Ishikawa (cell line): ENCODE results near the gene C13orf46.

Experiments used
- CEBPB ChIP-seq: IDR thresholded peaks from 2 replicates; pipeline ENCODE4 v1.6.1; 2012
- CREB1 ChIP-seq: IDR thresholded peaks from 2 replicates; pipeline ENCODE4 v1.6.1; 2012; ENCODE audit warnings: low read depth
- EGR1 ChIP-seq: IDR thresholded peaks from 2 replicates; pipeline ENCODE4 v1.6.1; 2012
- EP300 ChIP-seq: IDR thresholded peaks from 2 replicates; pipeline ENCODE4 v1.6.1; 2012; ENCODE audit warnings: borderline replicate concordance
- FOXM1 ChIP-seq: IDR thresholded peaks from 2 replicates; pipeline ENCODE4 v1.6.1; 2012; ENCODE audit warnings: low read depth, borderline replicate concordance
- MAX ChIP-seq: IDR thresholded peaks from 2 replicates; pipeline ENCODE4 v1.6.1; 2012
- NFIC ChIP-seq: IDR thresholded peaks from 2 replicates; pipeline ENCODE4 v1.6.1; 2012
- RAD21 ChIP-seq: IDR thresholded peaks from 2 replicates; pipeline ENCODE4 v1.6.1; 2012; ENCODE audit warnings: low read depth
- REST ChIP-seq: IDR thresholded peaks from 2 replicates; pipeline ENCODE4 v1.6.1; 2012; ENCODE audit warnings: low read depth, mild to moderate bottlenecking
- TAF1 ChIP-seq: IDR thresholded peaks from 2 replicates; pipeline ENCODE4 v1.6.1; 2012; ENCODE audit warnings: low read depth, mild to moderate bottlenecking
- TCF12 ChIP-seq: IDR thresholded peaks from 2 replicates; pipeline ENCODE4 v1.6.1; 2012; ENCODE audit warnings: low read depth
- TEAD4 ChIP-seq: IDR thresholded peaks from 2 replicates; pipeline ENCODE4 v1.6.1; 2012
- USF1 ChIP-seq: IDR thresholded peaks from 2 replicates; pipeline ENCODE4 v1.6.1; 2012
- YY1 ChIP-seq: IDR thresholded peaks from 2 replicates; pipeline ENCODE4 v1.6.1; 2012; ENCODE audit warnings: low read depth
- ZBTB7A ChIP-seq: IDR thresholded peaks from 2 replicates; pipeline ENCODE4 v1.6.1; 2012; ENCODE audit warnings: low read depth

The C13orf46 gene

GRCh38 chr13:113967729-113968462, 6.0 kb downstream of the C13orf46 start:
- TF ChIP-seq EP300 (no peak), NFIC (no peak), TAF1 (no peak), MAX (no peak), TCF12 (no peak), EGR1 (no peak), RAD21 (no peak), FOXM1 (no peak), USF1 (no peak), CEBPB (no peak), REST (no peak), YY1 (no peak), TEAD4 (no peak), ZBTB7A (no peak), CREB1 (no peak)

GRCh38 chr13:113967206-113967720, 6.6 kb downstream of the C13orf46 start:
- TF ChIP-seq REST (no peak), TAF1 (no peak), CREB1 (no peak), EP300 (no peak), CEBPB (no peak), FOXM1 (no peak), EGR1 (no peak)

GRCh38 chr13:113965968-113966884, 7.7 kb downstream of the C13orf46 start:
- no peak for TF ChIP-seq USF1
- no peak for TF ChIP-seq REST
- TF ChIP-seq NFIC = no peak
- TF ChIP-seq EGR1 = no peak
- no peak for TF ChIP-seq FOXM1
- TF ChIP-seq EP300 = no peak
- TF ChIP-seq TAF1 = no peak
- TF ChIP-seq CREB1 = no peak
- TF ChIP-seq MAX = no peak

- TF ChIP-seq REST (no peak), CREB1 (no peak), TCF12 (no peak), TEAD4 (no peak), USF1 (no peak), TAF1 (no peak), YY1 (no peak)
These were observed 8.4 kb downstream of the C13orf46 start for GRCh38 chr13:113965383-113965874.
